GM18867 (cell line): ENCODE results near the gene RSPH6A.

Experiments used
- ATAC-seq: cut with Tn5 transposase; IDR thresholded peaks from one replicate; pipeline ENCODE4 v1.9.1; 2021; ENCODE audit warnings: mild to moderate bottlenecking, moderate library complexity; ENCODE audit not compliant: unreplicated experiment

RSPH6A gene

GRCh38 chr19:45814851-45815480 lies at the start of gene RSPH6A:
RSPH6A (minus strand) TSS chr19:45815308; CDS start chr19:45815176, 132 bp downstream.
- ATAC-seq: no peak

GRCh38 chr19:45864629-45865082 lies 49.5 kb upstream of the RSPH6A start:
- no peak for ATAC-seq

- no peak for ATAC-seq
These were observed 48.9 kb upstream of the RSPH6A start, which contains the start of gene FOXA3 for GRCh38 chr19:45863840-45864628. FOXA3 (plus strand) TSS chr19:45864326; CDS start chr19:45864457, 131 bp downstream.

GRCh38 chr19:45863335-45863839 lies 48.3 kb upstream of the RSPH6A start:
- no peak for ATAC-seq

- peak; percentile 90 for ATAC-seq
These were observed 47.6 kb upstream of the RSPH6A start, which contains the start of gene SYMPK for GRCh38 chr19:45862564-45863334. SYMPK (minus strand) TSS chr19:45863147; CDS start chr19:45854495, 8,652 bp downstream.

GRCh38 chr19:45862271-45862563 lies 47.1 kb upstream of the RSPH6A start:
- ATAC-seq: no peak

GRCh38 chr19:45860359-45861259 lies 45.5 kb upstream of the RSPH6A start:
- no peak for ATAC-seq

GRCh38 chr19:45854167-45854778 lies 39.2 kb upstream of the RSPH6A start:
- ATAC-seq: no peak

- no peak for ATAC-seq
These were observed 37.9 kb upstream of the RSPH6A start for GRCh38 chr19:45852983-45853382.

- no peak for ATAC-seq
These were observed 37.1 kb upstream of the RSPH6A start for GRCh38 chr19:45852145-45852750.

- no peak for ATAC-seq
These were observed 33.8 kb upstream of the RSPH6A start for GRCh38 chr19:45848922-45849321.

GRCh38 chr19:45847663-45848062 lies 32.6 kb upstream of the RSPH6A start:
- ATAC-seq: no peak

- ATAC-seq: no peak
These were observed 27.1 kb upstream of the RSPH6A start for GRCh38 chr19:45842198-45842597.

GRCh38 chr19:45834970-45835369 lies 19.9 kb upstream of the RSPH6A start:
- no peak for ATAC-seq

GRCh38 chr19:45828945-45829344 lies 13.8 kb upstream of the RSPH6A start:
- no peak for ATAC-seq

- no peak for ATAC-seq
These were observed 13.4 kb upstream of the RSPH6A start for GRCh38 chr19:45828523-45828922.

GRCh38 chr19:45827459-45828093 lies 12.5 kb upstream of the RSPH6A start:
- no peak for ATAC-seq

- ATAC-seq: no peak
These were observed 11.8 kb upstream of the RSPH6A start for GRCh38 chr19:45826934-45827333.
